Measurements from ENCODE around the gene KCNMA1. TPM values are rescaled to one million over a fixed set of nuclear protein-coding genes. Genes with fewer than 3 reads are reported as not detected.

The KCNMA1 gene
- total and polyA plus RNA-seq, 10 of the 15 experiments (the other 5 are each of a cell fraction or from before 2014, with no cell fraction given), result 8.5 to 77.0 (median 21.3) TPM

- in situ Hi-C loops (cut with MboI) (no loop called here), intact Hi-C loops (cut with micrococcal nuclease; ENCODE audit: unreplicated experiment) (no loop called here)
- H2AFZ ChIP-seq (ENCODE audit: control insufficient read depth, low read depth, low read length), result no peak overlapping the region
- 87% methylated on average over 1 of the region's 1 CpG for WGBS (ENCODE audit: insufficient coverage, insufficient replicate concordance, low lambda C conversion rate, missing lambda C conversion rate)
- CTCF ChIA-PET, result interaction anchor here (0.8 to 3.5 kb wide), 6 partner anchors 14 to 464 kb away, joined by 3 to 11 read pairs (median 4); no protein-coding TSS in a partner anchor
- H3K9ac ChIP-seq (ENCODE audit: control insufficient read depth, insufficient read depth, low read length), result no peak overlapping the region
- BruUV-seq (replicated peaks), result no TSS peak
- POLR2A ChIA-PET, result interaction anchor here (1.3 kb wide), 1 partner anchor 204 kb away, joined by 3 read pairs; no protein-coding TSS in a partner anchor
- H3K79me2 ChIP-seq (ENCODE audit: control insufficient read depth, insufficient read depth, low read length), result no peaks in the 10 kb centered on the region
- SMC1A ChIA-PET (ENCODE audit: uncharacterized antibody, unreplicated experiment), result interaction anchor here (0.6 to 1.2 kb wide), 2 partner anchors 60 to 271 kb away, joined by 3 to 4 read pairs; no protein-coding TSS in a partner anchor
- H3K4me2 ChIP-seq (ENCODE audit: control insufficient read depth, insufficient read depth), result no peak overlapping the region
- no peaks in the 10 kb centered on the region for H3K36me3 ChIP-seq (ENCODE audit: control insufficient read depth in 2 of 2, insufficient read depth in 2 of 2, low read length in 1 of 2)
- FAIRE-seq (no peak), DNase-seq (ENCODE audit: low read depth, low spot score) (no peak), ATAC-seq (no peak)
- RAD21 ChIA-PET (ENCODE audit: unreplicated experiment), result no interaction called here
- H3K27me3 ChIP-seq (replicated peaks in 1 of 2; ENCODE audit: control insufficient read depth in 2 of 2, insufficient read depth in 2 of 2, low read length in 1 of 2), result no peaks in the 10 kb centered on the region
- H3K27ac ChIP-seq (ENCODE audit: control insufficient read depth, insufficient read depth), result no peak overlapping the region
- H3K4me1 ChIP-seq (ENCODE audit: control insufficient read depth, insufficient read depth, low read length), result no peaks in the 10 kb centered on the region
- no peaks in the 10 kb centered on the region for H3K9me3 ChIP-seq (replicated peaks; ENCODE audit: control insufficient read depth, insufficient read depth, low read length)
- no peaks in the 10 kb centered on the region for H4K20me1 ChIP-seq (ENCODE audit: control insufficient read depth, insufficient read depth)
- no peak overlapping the region for H3K4me3 ChIP-seq
- TF ChIP-seq, protein P1, sequence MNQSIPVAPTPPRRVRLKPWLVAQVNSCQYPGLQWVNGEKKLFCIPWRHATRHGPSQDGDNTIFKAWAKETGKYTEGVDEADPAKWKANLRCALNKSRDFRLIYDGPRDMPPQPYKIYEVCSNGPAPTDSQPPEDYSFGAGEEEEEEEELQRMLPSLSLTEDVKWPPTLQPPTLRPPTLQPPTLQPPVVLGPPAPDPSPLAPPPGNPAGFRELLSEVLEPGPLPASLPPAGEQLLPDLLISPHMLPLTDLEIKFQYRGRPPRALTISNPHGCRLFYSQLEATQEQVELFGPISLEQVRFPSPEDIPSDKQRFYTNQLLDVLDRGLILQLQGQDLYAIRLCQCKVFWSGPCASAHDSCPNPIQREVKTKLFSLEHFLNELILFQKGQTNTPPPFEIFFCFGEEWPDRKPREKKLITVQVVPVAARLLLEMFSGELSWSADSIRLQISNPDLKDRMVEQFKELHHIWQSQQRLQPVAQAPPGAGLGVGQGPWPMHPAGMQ (IDR thresholded peaks at IDR 0.05; ENCODE audit: borderline replicate concordance), result no peak
- TF ChIP-seq BCL11A (IDR thresholded peaks at IDR 0.05; ENCODE audit: low read depth, low read length) (no peak), ZBTB40 (IDR thresholded peaks at IDR 0.05; ENCODE audit: borderline replicate concordance) (no peak), ZNF592 (IDR thresholded peaks at IDR 0.05) (no peak), BRCA1 (IDR thresholded peaks at IDR 0.05; ENCODE audit: low read depth, low read length) (no peak)
- TF ChIP-seq, protein P2, sequence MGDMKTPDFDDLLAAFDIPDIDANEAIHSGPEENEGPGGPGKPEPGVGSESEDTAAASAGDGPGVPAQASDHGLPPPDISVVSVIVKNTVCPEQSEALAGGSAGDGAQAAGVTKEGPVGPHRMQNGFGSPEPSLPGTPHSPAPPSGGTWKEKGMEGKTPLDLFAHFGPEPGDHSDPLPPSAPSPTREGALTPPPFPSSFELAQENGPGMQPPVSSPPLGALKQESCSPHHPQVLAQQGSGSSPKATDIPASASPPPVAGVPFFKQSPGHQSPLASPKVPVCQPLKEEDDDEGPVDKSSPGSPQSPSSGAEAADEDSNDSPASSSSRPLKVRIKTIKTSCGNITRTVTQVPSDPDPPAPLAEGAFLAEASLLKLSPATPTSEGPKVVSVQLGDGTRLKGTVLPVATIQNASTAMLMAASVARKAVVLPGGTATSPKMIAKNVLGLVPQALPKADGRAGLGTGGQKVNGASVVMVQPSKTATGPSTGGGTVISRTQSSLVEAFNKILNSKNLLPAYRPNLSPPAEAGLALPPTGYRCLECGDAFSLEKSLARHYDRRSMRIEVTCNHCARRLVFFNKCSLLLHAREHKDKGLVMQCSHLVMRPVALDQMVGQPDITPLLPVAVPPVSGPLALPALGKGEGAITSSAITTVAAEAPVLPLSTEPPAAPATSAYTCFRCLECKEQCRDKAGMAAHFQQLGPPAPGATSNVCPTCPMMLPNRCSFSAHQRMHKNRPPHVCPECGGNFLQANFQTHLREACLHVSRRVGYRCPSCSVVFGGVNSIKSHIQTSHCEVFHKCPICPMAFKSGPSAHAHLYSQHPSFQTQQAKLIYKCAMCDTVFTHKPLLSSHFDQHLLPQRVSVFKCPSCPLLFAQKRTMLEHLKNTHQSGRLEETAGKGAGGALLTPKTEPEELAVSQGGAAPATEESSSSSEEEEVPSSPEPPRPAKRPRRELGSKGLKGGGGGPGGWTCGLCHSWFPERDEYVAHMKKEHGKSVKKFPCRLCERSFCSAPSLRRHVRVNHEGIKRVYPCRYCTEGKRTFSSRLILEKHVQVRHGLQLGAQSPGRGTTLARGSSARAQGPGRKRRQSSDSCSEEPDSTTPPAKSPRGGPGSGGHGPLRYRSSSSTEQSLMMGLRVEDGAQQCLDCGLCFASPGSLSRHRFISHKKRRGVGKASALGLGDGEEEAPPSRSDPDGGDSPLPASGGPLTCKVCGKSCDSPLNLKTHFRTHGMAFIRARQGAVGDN (IDR thresholded peaks at IDR 0.05), result no peak
Observed at GRCh38 chr10:77182803-77183202, 454.8 kb downstream of the KCNMA1 start.
